Upper lobe of right lung (tissue), 1 donor: ENCODE measurements around the gene LRRC7. TPM values are rescaled to one million over a fixed set of nuclear protein-coding genes. Genes with fewer than 3 reads are reported as not detected.

Source experiments
- ATAC-seq: fragments of 200-7000 bp; cut with Tn5 transposase; one replicate; pipeline ENCODE4 v1.9.1; 2020; ENCODE audit warnings: mild to moderate bottlenecking, moderate library complexity
- DNase-seq: peaks from one replicate; pipeline ENCODE4 v3.0.0-alpha.2; 2020
- H3K27ac ChIP-seq: fragments of 200-600 bp; one replicate; pipeline ENCODE4 v1.8.0; 2022
- H3K27me3 ChIP-seq: fragments of 200-600 bp; one replicate; pipeline ENCODE4 v1.8.0; 2022; ENCODE audit warnings: mild to moderate bottlenecking
- H3K36me3 ChIP-seq: fragments of 200-600 bp; one replicate; pipeline ENCODE4 v1.8.0; 2022
- H3K4me1 ChIP-seq: fragments of 200-600 bp; one replicate; pipeline ENCODE4 v1.8.0; 2022
- H3K4me3 ChIP-seq: fragments of 200-600 bp; one replicate; pipeline ENCODE4 v1.8.0; 2022; ENCODE audit warnings: mild to moderate bottlenecking
- H3K9me3 ChIP-seq: fragments of 200-600 bp; one replicate; pipeline ENCODE4 v1.8.0; 2022
- intact Hi-C: fragments of 100-400 bp; cut with DNase I; formaldehyde crosslinking; loops from one replicate; pipeline ENCODE4 v1.11.0; 2022
- total RNA-seq: library from RNA; stranded (reverse); fragmentation: NEBNext Ultra II Directional; extraction: Animal tissue kit (Norgen Biotek cat#: 25700); gene quantifications from one replicate; pipeline ENCODE4 v1.2.1, GENCODE V29; 2021
- TF ChIP-seq, protein P1 (sequence below): fragments of 200-600 bp; IDR thresholded peaks from one replicate; pipeline ENCODE4 v1.8.0; 2022; ENCODE audit warnings: antibody characterized with exemption
- donor health status: DM: no; HTN: yes; CAD: no; lungs with severe emphysema.

Gene LRRC7
- total RNA-seq, 1 donor from 2014 or later, result not detected

- H3K36me3 ChIP-seq, result no peaks in the 10 kb centered on the region
- ATAC-seq, result no peak
- DNase-seq, result no peak
- intact Hi-C loops, result no loop called here
- H3K9me3 ChIP-seq, result no peaks in the 10 kb centered on the region
- H3K27me3 ChIP-seq, result no peaks in the 10 kb centered on the region
- TF ChIP-seq, protein P1, sequence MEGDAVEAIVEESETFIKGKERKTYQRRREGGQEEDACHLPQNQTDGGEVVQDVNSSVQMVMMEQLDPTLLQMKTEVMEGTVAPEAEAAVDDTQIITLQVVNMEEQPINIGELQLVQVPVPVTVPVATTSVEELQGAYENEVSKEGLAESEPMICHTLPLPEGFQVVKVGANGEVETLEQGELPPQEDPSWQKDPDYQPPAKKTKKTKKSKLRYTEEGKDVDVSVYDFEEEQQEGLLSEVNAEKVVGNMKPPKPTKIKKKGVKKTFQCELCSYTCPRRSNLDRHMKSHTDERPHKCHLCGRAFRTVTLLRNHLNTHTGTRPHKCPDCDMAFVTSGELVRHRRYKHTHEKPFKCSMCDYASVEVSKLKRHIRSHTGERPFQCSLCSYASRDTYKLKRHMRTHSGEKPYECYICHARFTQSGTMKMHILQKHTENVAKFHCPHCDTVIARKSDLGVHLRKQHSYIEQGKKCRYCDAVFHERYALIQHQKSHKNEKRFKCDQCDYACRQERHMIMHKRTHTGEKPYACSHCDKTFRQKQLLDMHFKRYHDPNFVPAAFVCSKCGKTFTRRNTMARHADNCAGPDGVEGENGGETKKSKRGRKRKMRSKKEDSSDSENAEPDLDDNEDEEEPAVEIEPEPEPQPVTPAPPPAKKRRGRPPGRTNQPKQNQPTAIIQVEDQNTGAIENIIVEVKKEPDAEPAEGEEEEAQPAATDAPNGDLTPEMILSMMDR, result no peak
- no peaks in the 10 kb centered on the region for H3K4me1 ChIP-seq
- no peak overlapping the region for H3K27ac ChIP-seq
- no peak overlapping the region for H3K4me3 ChIP-seq
Observed at GRCh38 chr1:70090141-70090540, 522.4 kb downstream of the LRRC7 start.

GRCh38 chr1:70090875-70091274 is 523.2 kb downstream of the LRRC7 start:
- Histone ChIP-seq H3K9me3 (no peaks in the 10 kb centered on the region), H3K4me3 (no peak overlapping the region), H3K36me3 (no peaks in the 10 kb centered on the region), H3K4me1 (no peaks in the 10 kb centered on the region), H3K27me3 (no peaks in the 10 kb centered on the region), H3K27ac (no peak overlapping the region)
- TF ChIP-seq, protein P1, result no peak
- intact Hi-C loops, result no loop called here
- ATAC-seq (no peak), DNase-seq (no peak)

DNA sequence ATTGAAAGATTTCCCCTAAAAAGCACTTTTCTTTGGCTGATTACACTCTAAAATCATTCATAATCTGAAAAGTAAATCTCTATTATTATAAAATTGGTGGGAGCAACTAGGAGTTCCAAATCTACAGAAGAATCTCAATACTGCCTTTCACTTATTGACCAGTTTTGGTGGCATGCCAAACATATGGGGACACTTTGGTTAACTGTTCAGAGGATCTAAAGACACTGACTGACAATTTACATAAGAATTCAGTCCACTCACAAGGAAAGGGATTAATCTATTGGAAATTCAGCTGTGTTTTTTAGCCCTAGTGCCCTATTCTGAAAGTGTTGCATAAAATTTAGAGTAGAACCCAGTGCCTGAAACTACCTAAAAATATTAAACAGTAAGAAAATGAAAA is 524.1 kb downstream of the LRRC7 start:
- DNase-seq (no peak), ATAC-seq (no peak)
- Histone ChIP-seq H3K9me3 (no peaks in the 10 kb centered on the region), H3K4me1 (no peaks in the 10 kb centered on the region), H3K4me3 (no peak overlapping the region), H3K36me3 (no peaks in the 10 kb centered on the region), H3K27ac (no peak overlapping the region), H3K27me3 (no peaks in the 10 kb centered on the region)
- intact Hi-C loops, result no loop called here
- TF ChIP-seq, protein P1, result no peak

DNA sequence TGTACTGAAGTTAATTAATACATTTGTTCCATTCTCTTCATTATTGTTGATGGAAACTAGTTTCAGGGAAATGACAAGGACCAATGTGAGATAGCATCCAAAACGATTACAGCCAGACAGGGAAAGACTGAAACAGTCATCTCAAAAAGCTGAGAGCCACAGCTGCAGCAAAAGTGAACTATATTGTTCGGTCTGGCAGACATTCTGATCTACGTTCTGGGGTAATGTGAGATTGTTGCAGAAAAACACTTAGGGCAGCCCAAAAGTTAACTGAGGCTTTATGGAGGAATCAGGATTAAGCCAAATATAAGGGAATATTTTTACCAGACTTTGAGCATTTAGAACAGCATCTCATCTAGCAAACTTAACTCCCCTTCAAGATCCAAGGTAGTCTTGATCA is 524.8 kb downstream of the LRRC7 start:
- Histone ChIP-seq H3K27me3 (no peaks in the 10 kb centered on the region), H3K36me3 (no peaks in the 10 kb centered on the region), H3K27ac (no peak overlapping the region), H3K4me3 (no peak overlapping the region), H3K4me1 (no peaks in the 10 kb centered on the region), H3K9me3 (no peaks in the 10 kb centered on the region)
- no peak for ATAC-seq
- TF ChIP-seq, protein P1, result no peak
- intact Hi-C loops, result no loop called here
- DNase-seq, result no peak

DNA sequence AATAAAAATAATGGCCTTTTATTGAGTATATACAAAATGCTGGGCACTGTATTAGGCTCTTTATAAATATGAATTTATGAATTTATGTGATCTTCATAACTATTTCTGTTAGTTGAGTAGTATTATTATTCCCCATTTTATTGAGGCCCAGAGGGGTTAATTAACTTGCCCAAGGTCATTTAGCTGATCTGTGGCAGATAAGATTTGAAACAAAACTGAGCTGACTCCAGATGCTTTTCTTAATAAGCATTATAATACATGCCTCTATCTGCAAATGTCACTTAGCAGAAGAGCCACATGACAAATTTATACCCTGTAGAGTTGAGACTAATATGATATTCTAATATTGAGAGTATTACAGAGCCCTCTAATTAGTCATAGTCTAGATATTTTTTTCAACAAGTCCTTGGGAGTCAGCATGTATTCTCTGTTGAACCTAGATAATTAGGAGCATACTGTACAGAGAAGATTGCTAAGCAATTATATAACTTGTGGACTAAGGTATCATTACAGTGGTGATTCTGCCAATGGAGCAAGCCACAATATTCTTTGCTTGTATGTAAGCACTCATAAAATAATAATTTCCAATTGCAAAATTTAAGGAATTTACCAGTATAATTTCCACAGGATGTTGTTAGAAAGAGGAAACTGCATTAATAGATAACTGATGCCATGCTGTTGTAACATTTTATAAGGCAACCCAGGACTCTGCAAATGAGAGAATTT is 525.7 kb downstream of the LRRC7 start:
- Histone ChIP-seq H3K9me3 (no peaks in the 10 kb centered on the region), H3K36me3 (no peaks in the 10 kb centered on the region), H3K27ac (no peak overlapping the region), H3K27me3 (no peaks in the 10 kb centered on the region), H3K4me3 (no peak overlapping the region), H3K4me1 (no peaks in the 10 kb centered on the region)
- TF ChIP-seq, protein P1, result no peak
- no peak for DNase-seq
- ATAC-seq, result no peak
- intact Hi-C loops, result no loop called here

- TF ChIP-seq, protein P1, result no peak
- no peaks in the 10 kb centered on the region for H3K27me3 ChIP-seq
- H3K4me3 ChIP-seq, result no peak overlapping the region
- intact Hi-C loops, result no loop called here
- DNase-seq (no peak), ATAC-seq (no peak)
- no peaks in the 10 kb centered on the region for H3K9me3 ChIP-seq
- no peaks in the 10 kb centered on the region for H3K4me1 ChIP-seq
- H3K36me3 ChIP-seq, result no peaks in the 10 kb centered on the region
- no peak overlapping the region for H3K27ac ChIP-seq
Observed at GRCh38 chr1:70101231-70101630, 533.5 kb downstream of the LRRC7 start.
